Measurements from ENCODE around the gene R3HDM1. TPM values are rescaled to one million over a fixed set of nuclear protein-coding genes. Genes with fewer than 3 reads are reported as not detected.

R3HDM1 gene
- total RNA-seq, 1 donor from 2014 or later, result 22.1 TPM

- intact Hi-C loops (cut with DNase I), result no loop called here
- Histone ChIP-seq H3K27ac (no peak overlapping the region), H3K36me3 (no peaks in the 10 kb centered on the region), H3K27me3 (ENCODE audit: low read depth) (no peaks in the 10 kb centered on the region), H3K4me3 (no peak overlapping the region), H3K9me3 (no peaks in the 10 kb centered on the region), H3K4me1 (no peaks in the 10 kb centered on the region)
- ATAC-seq (no peak), DNase-seq (no peak)
- TF ChIP-seq CTCF (IDR thresholded peaks at IDR 0.05), result no peak
Measured at GRCh38 chr2:135590619-135591260, 59.5 kb downstream of the R3HDM1 start.

GRCh38 chr2:135600915-135601314 is 69.6 kb downstream of the R3HDM1 start:
- no peak for TF ChIP-seq CTCF (IDR thresholded peaks at IDR 0.05)
- Histone ChIP-seq H3K36me3 (peaks cover 25% of the 10 kb centered on the region), H3K4me1 (no peaks in the 10 kb centered on the region), H3K27me3 (ENCODE audit: low read depth) (no peaks in the 10 kb centered on the region), H3K27ac (no peak overlapping the region), H3K9me3 (no peaks in the 10 kb centered on the region), H3K4me3 (no peak overlapping the region)
- DNase-seq, result no peak
- intact Hi-C loops (cut with DNase I), result no loop called here
- ATAC-seq, result no peak

- peaks cover 25% of the 10 kb centered on the region for H3K36me3 ChIP-seq
- ATAC-seq, result no peak
- H3K4me3 ChIP-seq, result no peak overlapping the region
- H3K27ac ChIP-seq, result no peak overlapping the region
- H3K27me3 ChIP-seq (ENCODE audit: low read depth), result no peaks in the 10 kb centered on the region
- no peaks in the 10 kb centered on the region for H3K4me1 ChIP-seq
- DNase-seq, result no peak
- intact Hi-C loops (cut with DNase I), result no loop called here
- no peaks in the 10 kb centered on the region for H3K9me3 ChIP-seq
- TF ChIP-seq CTCF (IDR thresholded peaks at IDR 0.05), result no peak
Measured at GRCh38 chr2:135603543-135603942, 72.3 kb downstream of the R3HDM1 start.

- Histone ChIP-seq H3K27ac (no peak overlapping the region), H3K4me3 (no peak overlapping the region), H3K27me3 (ENCODE audit: low read depth) (no peaks in the 10 kb centered on the region), H3K36me3 (peaks cover 22% of the 10 kb centered on the region), H3K9me3 (no peaks in the 10 kb centered on the region), H3K4me1 (no peaks in the 10 kb centered on the region)
- no peak for ATAC-seq
- no peak for TF ChIP-seq CTCF (IDR thresholded peaks at IDR 0.05)
- intact Hi-C loops (cut with DNase I), result no loop called here
- no peak for DNase-seq
Measured at GRCh38 chr2:135607561-135607960, 76.3 kb downstream of the R3HDM1 start.

GRCh38 chr2:135612319-135612718 is 81.0 kb downstream of the R3HDM1 start:
- no peak for DNase-seq

More at GRCh38 chr2:135612319-135612718, 81.0 kb downstream of the R3HDM1 start:
- no peak for TF ChIP-seq CTCF (IDR thresholded peaks at IDR 0.05)
- intact Hi-C loops (cut with DNase I), result no loop called here
- Histone ChIP-seq H3K4me3 (no peak overlapping the region), H3K27ac (no peak overlapping the region), H3K4me1 (no peaks in the 10 kb centered on the region), H3K27me3 (ENCODE audit: low read depth) (no peaks in the 10 kb centered on the region), H3K36me3 (no peaks in the 10 kb centered on the region), H3K9me3 (no peaks in the 10 kb centered on the region)
- ATAC-seq, result no peak

Measured in lower lobe of right lung (tissue), 2 donors.